NT2/D1 (cell line): ENCODE data around the gene CDK11A.
"Not testable (repeated sequence)": the region's sequence is repeated elsewhere in the genome, so short reads cannot be mapped to it uniquely, and the experiment has no call there.

Experiments
- SUZ12 ChIP-seq: IDR thresholded peaks from 2 replicates; pipeline ENCODE4 v1.6.1; 2011; ENCODE audit not compliant: insufficient read length, insufficient read depth; ENCODE audit errors: extremely low read depth
- YY1 ChIP-seq: IDR thresholded peaks from 2 replicates; pipeline ENCODE4 v1.6.1; 2011; ENCODE audit not compliant: insufficient read length, insufficient read depth
- ZNF274 ChIP-seq: IDR thresholded peaks from 2 replicates; pipeline ENCODE4 v1.6.1; 2011; ENCODE audit warnings: mild to moderate bottlenecking, low read depth, low read length

DNA sequence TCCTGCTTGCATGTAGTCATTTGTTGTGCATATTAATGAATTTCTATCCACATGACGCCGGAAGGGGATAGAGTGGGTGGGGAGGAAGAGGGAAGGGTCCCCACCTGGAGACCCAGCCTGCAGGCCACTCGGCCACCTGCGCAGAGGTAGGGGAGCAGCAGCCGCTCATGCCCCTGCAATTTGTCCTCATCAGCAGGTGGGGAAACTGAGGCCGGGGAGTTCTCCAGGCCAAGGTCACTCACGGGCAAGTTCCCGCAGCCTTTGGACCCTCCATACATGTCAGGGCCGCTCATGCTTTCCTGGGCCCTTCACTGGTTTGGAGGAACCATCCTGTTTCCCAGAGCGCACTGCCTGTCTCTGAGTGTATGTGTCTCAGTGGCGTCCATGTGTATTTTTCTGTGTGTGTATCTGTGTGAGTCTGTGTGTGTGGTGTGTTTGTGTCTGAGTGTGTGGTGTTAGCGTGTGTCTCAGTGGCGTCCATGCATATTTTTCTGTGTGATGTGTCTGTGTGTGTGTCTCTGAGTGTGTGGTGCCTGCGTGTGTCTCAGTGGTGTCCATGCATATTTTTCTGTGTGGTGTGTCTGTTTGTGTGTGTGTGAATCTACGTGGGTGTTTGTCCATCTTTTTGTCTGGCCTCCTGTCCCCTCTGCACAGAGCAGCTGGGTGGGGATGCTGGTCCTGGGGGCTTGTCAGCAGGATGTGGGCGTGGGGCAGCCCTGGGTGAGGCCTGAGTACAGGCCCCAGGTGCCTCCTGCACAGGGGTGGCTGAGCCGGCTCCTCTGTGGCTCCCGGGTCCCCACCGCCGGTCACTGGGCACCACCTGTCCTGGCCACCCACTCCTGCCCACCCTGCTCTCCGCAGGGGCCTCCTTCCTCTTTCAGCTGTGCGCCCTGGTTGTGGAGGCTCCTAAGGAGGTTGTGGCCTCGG, 27.5 kb downstream of the CDK11A start:
- TF ChIP-seq ZNF274, SUZ12, YY1: not testable (repeated sequence)
